ENCODE results near the gene SERTM1. TPM values are rescaled to one million over a fixed set of nuclear protein-coding genes. Genes with fewer than 3 reads are reported as not detected.

The SERTM1 gene
- total and polyA plus RNA-seq, 10 of the 15 experiments (the other 5 are each of a cell fraction or from before 2014, with no cell fraction given): not detected

DNA sequence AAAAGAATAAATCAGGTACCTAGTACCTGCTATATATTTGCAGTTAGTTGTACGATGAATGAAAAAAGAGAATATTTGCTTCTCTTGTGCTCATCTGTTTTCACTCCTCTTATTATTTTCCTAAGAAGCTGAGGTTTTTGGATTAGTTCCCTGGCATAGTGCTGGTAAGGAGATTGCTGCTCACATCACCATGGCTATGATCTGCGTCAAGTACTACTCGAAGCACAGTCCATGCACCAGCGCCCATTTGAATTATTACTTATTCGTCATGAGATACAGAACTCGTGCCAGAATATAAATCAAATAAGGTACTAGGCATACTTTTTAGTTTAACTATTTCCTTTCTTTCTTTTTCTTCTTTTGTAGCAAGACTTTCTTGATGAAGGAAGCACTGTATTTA is 7.1 kb downstream of the SERTM1 start:
- no peak for ATAC-seq
- no peak overlapping the region for H3K4me2 ChIP-seq (ENCODE audit: control insufficient read depth, insufficient read depth)
- TF ChIP-seq PAX5 (IDR thresholded peaks at IDR 0.05; ENCODE audit: borderline replicate concordance, low read depth, low read length): no peak
- TF ChIP-seq, protein P1, sequence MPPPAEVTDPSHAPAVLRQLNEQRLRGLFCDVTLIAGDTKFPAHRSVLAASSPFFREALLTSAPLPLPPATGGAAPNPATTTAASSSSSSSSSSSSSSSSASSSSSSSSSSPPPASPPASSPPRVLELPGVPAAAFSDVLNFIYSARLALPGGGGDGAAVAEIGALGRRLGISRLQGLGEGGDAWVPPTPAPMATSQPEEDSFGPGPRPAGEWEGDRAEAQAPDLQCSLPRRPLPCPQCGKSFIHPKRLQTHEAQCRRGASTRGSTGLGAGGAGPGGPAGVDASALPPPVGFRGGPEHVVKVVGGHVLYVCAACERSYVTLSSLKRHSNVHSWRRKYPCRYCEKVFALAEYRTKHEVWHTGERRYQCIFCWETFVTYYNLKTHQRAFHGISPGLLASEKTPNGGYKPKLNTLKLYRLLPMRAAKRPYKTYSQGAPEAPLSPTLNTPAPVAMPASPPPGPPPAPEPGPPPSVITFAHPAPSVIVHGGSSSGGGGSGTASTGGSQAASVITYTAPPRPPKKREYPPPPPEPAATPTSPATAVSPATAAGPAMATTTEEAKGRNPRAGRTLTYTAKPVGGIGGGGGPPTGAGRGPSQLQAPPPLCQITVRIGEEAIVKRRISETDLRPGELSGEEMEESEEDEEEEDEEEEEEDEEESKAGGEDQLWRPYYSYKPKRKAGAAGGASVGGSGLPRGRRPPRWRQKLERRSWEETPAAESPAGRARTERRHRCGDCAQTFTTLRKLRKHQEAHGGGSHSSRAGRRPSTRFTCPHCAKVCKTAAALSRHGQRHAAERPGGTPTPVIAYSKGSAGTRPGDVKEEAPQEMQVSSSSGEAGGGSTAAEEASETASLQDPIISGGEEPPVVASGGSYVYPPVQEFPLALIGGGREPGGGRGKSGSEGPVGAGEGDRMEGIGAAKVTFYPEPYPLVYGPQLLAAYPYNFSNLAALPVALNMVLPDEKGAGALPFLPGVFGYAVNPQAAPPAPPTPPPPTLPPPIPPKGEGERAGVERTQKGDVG (CRISPR knock-in tag; IDR thresholded peaks at IDR 0.05): no peak
- TF ChIP-seq CHD1 (IDR thresholded peaks at IDR 0.05; ENCODE audit: low read depth, low read length): no peak
- TF ChIP-seq PAX8 (IDR thresholded peaks at IDR 0.05): no peak
- no peak for TF ChIP-seq SMAD5 (IDR thresholded peaks at IDR 0.05; ENCODE audit: low read depth)
- TF ChIP-seq RAD51 (IDR thresholded peaks at IDR 0.05): no peak
- no peak for TF ChIP-seq NR2C1 (IDR thresholded peaks at IDR 0.05)
- TF ChIP-seq CBX3 (IDR thresholded peaks at IDR 0.05; ENCODE audit: borderline replicate concordance, low read depth): no peak
- TF ChIP-seq, protein P2, sequence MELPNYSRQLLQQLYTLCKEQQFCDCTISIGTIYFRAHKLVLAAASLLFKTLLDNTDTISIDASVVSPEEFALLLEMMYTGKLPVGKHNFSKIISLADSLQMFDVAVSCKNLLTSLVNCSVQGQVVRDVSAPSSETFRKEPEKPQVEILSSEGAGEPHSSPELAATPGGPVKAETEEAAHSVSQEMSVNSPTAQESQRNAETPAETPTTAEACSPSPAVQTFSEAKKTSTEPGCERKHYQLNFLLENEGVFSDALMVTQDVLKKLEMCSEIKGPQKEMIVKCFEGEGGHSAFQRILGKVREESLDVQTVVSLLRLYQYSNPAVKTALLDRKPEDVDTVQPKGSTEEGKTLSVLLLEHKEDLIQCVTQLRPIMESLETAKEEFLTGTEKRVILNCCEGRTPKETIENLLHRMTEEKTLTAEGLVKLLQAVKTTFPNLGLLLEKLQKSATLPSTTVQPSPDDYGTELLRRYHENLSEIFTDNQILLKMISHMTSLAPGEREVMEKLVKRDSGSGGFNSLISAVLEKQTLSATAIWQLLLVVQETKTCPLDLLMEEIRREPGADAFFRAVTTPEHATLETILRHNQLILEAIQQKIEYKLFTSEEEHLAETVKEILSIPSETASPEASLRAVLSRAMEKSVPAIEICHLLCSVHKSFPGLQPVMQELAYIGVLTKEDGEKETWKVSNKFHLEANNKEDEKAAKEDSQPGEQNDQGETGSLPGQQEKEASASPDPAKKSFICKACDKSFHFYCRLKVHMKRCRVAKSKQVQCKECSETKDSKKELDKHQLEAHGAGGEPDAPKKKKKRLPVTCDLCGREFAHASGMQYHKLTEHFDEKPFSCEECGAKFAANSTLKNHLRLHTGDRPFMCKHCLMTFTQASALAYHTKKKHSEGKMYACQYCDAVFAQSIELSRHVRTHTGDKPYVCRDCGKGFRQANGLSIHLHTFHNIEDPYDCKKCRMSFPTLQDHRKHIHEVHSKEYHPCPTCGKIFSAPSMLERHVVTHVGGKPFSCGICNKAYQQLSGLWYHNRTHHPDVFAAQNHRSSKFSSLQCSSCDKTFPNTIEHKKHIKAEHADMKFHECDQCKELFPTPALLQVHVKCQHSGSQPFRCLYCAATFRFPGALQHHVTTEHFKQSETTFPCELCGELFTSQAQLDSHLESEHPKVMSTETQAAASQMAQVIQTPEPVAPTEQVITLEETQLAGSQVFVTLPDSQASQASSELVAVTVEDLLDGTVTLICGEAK (IDR thresholded peaks at IDR 0.05; ENCODE audit: borderline replicate concordance): no peak
- TF ChIP-seq ZNF217 (IDR thresholded peaks at IDR 0.05): no peak
- TF ChIP-seq SPI1 (IDR thresholded peaks at IDR 0.05; ENCODE audit: borderline replicate concordance, insufficient read depth, low read depth, low read length): no peak
- TF ChIP-seq, protein P3, sequence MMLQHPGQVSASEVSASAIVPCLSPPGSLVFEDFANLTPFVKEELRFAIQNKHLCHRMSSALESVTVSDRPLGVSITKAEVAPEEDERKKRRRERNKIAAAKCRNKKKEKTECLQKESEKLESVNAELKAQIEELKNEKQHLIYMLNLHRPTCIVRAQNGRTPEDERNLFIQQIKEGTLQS (IDR thresholded peaks at IDR 0.05; ENCODE audit: borderline replicate concordance, extremely low read depth, low read depth, low read length): no peak
- TF ChIP-seq GABPA (IDR thresholded peaks at IDR 0.05; ENCODE audit: low read depth): no peak
- RAD21 ChIA-PET (ENCODE audit: unreplicated experiment): no interaction called here
- H3K9me3 ChIP-seq (replicated peaks; ENCODE audit: control insufficient read depth, insufficient read depth, low read length): no peaks in the 10 kb centered on the region
- no peaks in the 10 kb centered on the region for H3K27me3 ChIP-seq (replicated peaks in 1 of 2; ENCODE audit: control insufficient read depth in 2 of 2, insufficient read depth in 2 of 2, low read length in 1 of 2)
- H3K4me1 ChIP-seq (ENCODE audit: control insufficient read depth, insufficient read depth, low read length): no peaks in the 10 kb centered on the region
- no TSS peak for BruUV-seq (replicated peaks)
- WGBS (ENCODE audit: insufficient coverage, insufficient replicate concordance, low lambda C conversion rate, missing lambda C conversion rate): 33% methylated on average over 6 of the region's 6 CpGs
- in situ Hi-C loops (cut with MboI): no loop called here
- FAIRE-seq: no peak
- H3K9ac ChIP-seq (ENCODE audit: control insufficient read depth, insufficient read depth, low read length): no peak overlapping the region
- POLR2A ChIA-PET: no interaction called here
- no peaks in the 10 kb centered on the region for H3K79me2 ChIP-seq (ENCODE audit: control insufficient read depth, insufficient read depth, low read length)
- SMC1A ChIA-PET (ENCODE audit: uncharacterized antibody, unreplicated experiment): no interaction called here
- CTCF ChIA-PET: interaction anchor here (0.5 kb wide), 1 partner anchor 55 kb away, joined by 3 read pairs; no protein-coding TSS in a partner anchor
- H3K27ac ChIP-seq (ENCODE audit: control insufficient read depth, insufficient read depth): no peak overlapping the region
- DNase-seq (ENCODE audit: low read depth, low spot score): no peak
- no peak overlapping the region for H3K4me3 ChIP-seq
- H2AFZ ChIP-seq (ENCODE audit: control insufficient read depth, low read depth, low read length): no peak overlapping the region
- no peaks in the 10 kb centered on the region for H3K36me3 ChIP-seq (ENCODE audit: control insufficient read depth in 2 of 2, insufficient read depth in 2 of 2, low read length in 1 of 2)
- intact Hi-C loops (cut with micrococcal nuclease; ENCODE audit: unreplicated experiment): no loop called here
- no peaks in the 10 kb centered on the region for H4K20me1 ChIP-seq (ENCODE audit: control insufficient read depth, insufficient read depth)

All from GM12878 (cell line).